Stimulated activated CD8-positive, alpha-beta memory T cell treated with anti-CD3 and anti-CD28 coated beads, Interleukin-15, amount 100 ng/mL, for 4 hours (primary cell): ENCODE data around the gene DLX1.
"Not testable (repeated sequence)": the region's sequence is repeated elsewhere in the genome, so short reads cannot be mapped to it uniquely, and the experiment has no call there.

Experiments
- DNase-seq, 2 donors: peaks; one replicate each; pipeline ENCODE4 v3.0.0-alpha.2; 2020; ENCODE audit warnings: low read depth in 2 of 2

Gene DLX1

GRCh38 chr2:172085460-172086159, at the start of gene DLX1:
DLX1 (plus strand) TSS chr2:172085507; CDS start chr2:172085678, 171 bp downstream.
- no peak for DNase-seq

- DNase-seq = no peak
Observed at GRCh38 chr2:172038121-172038520, 47.2 kb upstream of the DLX1 start.

GRCh38 chr2:172038604-172039003, 46.7 kb upstream of the DLX1 start:
- no peak for DNase-seq

- no peak for DNase-seq
Observed at GRCh38 chr2:172039011-172039704, 46.1 kb upstream of the DLX1 start.

- no peak for DNase-seq
Observed at GRCh38 chr2:172040311-172040710, 45.0 kb upstream of the DLX1 start.

- DNase-seq = no peak
Observed at GRCh38 chr2:172046080-172046678, 39.1 kb upstream of the DLX1 start.

GRCh38 chr2:172046866-172047565, 38.3 kb upstream of the DLX1 start:
- no peak for DNase-seq

- DNase-seq = no peak
Observed at GRCh38 chr2:172047566-172048507, 37.5 kb upstream of the DLX1 start.

GRCh38 chr2:172048508-172049503, 36.5 kb upstream of the DLX1 start:
- no peak for DNase-seq

GRCh38 chr2:172049567-172050120, 35.7 kb upstream of the DLX1 start:
- no peak for DNase-seq

- DNase-seq = no peak
Observed at GRCh38 chr2:172050479-172051125, 34.7 kb upstream of the DLX1 start.

GRCh38 chr2:172052000-172052983, 33.0 kb upstream of the DLX1 start:
- no peak for DNase-seq

GRCh38 chr2:172053486-172053885, 31.8 kb upstream of the DLX1 start:
- DNase-seq = no peak

- no peak for DNase-seq
Observed at GRCh38 chr2:172056293-172056692, 29.0 kb upstream of the DLX1 start.

- no peak for DNase-seq
Observed at GRCh38 chr2:172058660-172059059, 26.6 kb upstream of the DLX1 start.

GRCh38 chr2:172060118-172060517, 25.2 kb upstream of the DLX1 start:
- DNase-seq = not testable (repeated sequence)

GRCh38 chr2:172062402-172063004, 22.8 kb upstream of the DLX1 start:
- no peak for DNase-seq
